Keratinocyte (primary cell): ENCODE measurements around the gene TJP2. TPM values are rescaled to one million over a fixed set of nuclear protein-coding genes. Genes with fewer than 3 reads are reported as not detected.

ENCODE experiments used
- DNase-seq: peaks from one replicate; pipeline ENCODE4 v3.0.0-alpha.2; 2011; ENCODE audit warnings: low read depth, missing footprints, low spot score
- FAIRE-seq: peaks from 2 replicates; lab custom pipeline; 2011; peaks lifted over from hg19 to GRCh38; lab: Jason Lieb, UNC
- H2AFZ ChIP-seq: 2 replicates; pipeline ENCODE4 v1.6.0; 2012; ENCODE audit warnings: low read length, control low read depth, inconsistent platforms; ENCODE audit not compliant: control insufficient read depth
- H3K27ac ChIP-seq: 2 replicates; pipeline ENCODE4 v1.5.1; 2011; ENCODE audit warnings: low read length; ENCODE audit not compliant: control insufficient read depth, insufficient read depth
- H3K27me3 ChIP-seq: 3 replicates; pipeline ENCODE4 v1.6.0; 2011; ENCODE audit warnings: low read length; ENCODE audit not compliant: control insufficient read depth, insufficient read depth; ENCODE audit errors: extremely low read depth
- H3K36me3 ChIP-seq, 2 experiments: 2 replicates in 1 of 2; 3 replicates in 1 of 2; pipeline ENCODE4 v1.5.1; 2011; ENCODE audit warnings: low read length in 2 of 2, mild to moderate bottlenecking in 1 of 2; ENCODE audit not compliant: control insufficient read depth in 2 of 2, insufficient read depth in 2 of 2; ENCODE audit errors: extremely low read depth in 1 of 2
- H3K4me1 ChIP-seq: 3 replicates; pipeline ENCODE4 v1.5.1; 2011; ENCODE audit warnings: low read length; ENCODE audit not compliant: control insufficient read depth, insufficient read depth; ENCODE audit errors: extremely low read depth
- H3K4me2 ChIP-seq: 3 replicates; pipeline ENCODE4 v1.6.0; 2011; ENCODE audit warnings: low read depth, low read length; ENCODE audit not compliant: control insufficient read depth, insufficient read depth; ENCODE audit errors: extremely low read depth
- H3K4me3 ChIP-seq, 3 experiments: fragments of 200-600 bp in 1 of 3; sonication (generic) in 1 of 3; 2 replicates in 2 of 3; 3 replicates in 1 of 3; pipeline ENCODE4 v1.5.1; 2011 to 2016; ENCODE audit warnings: low read length in 3 of 3, mild to moderate bottlenecking in 3 of 3, control low read depth in 2 of 3, inconsistent platforms in 1 of 3, low read depth in 1 of 3, mixed read lengths in 1 of 3, mixed run types in 1 of 3, moderate library complexity in 1 of 3; ENCODE audit not compliant: control insufficient read depth in 2 of 3, insufficient read depth in 2 of 3; ENCODE audit errors: extremely low read depth in 1 of 3
- H3K79me2 ChIP-seq: 2 replicates; pipeline ENCODE4 v1.6.0; 2012; ENCODE audit warnings: low read length; ENCODE audit not compliant: control insufficient read depth, insufficient read depth
- H3K9ac ChIP-seq: 3 replicates; pipeline ENCODE4 v1.6.0; 2011; ENCODE audit warnings: low read length; ENCODE audit not compliant: control insufficient read depth, insufficient read depth; ENCODE audit errors: extremely low read depth
- H3K9me1 ChIP-seq: 3 replicates; pipeline ENCODE4 v1.6.0; 2011; ENCODE audit warnings: low read length; ENCODE audit not compliant: control insufficient read depth, insufficient read depth; ENCODE audit errors: extremely low read depth
- H3K9me3 ChIP-seq: 2 replicates; pipeline ENCODE4 v1.5.1; 2012; ENCODE audit warnings: low read depth, low read length; ENCODE audit not compliant: control insufficient read depth
- H4K20me1 ChIP-seq: 3 replicates; pipeline ENCODE4 v1.6.0; 2011; ENCODE audit warnings: low read length; ENCODE audit not compliant: control insufficient read depth, insufficient read depth; ENCODE audit errors: extremely low read depth
- CTCF ChIP-seq, 3 experiments: IDR thresholded peaks in 1 of 3; conservative IDR thresholded peaks in 1 of 3; optimal IDR thresholded peaks in 1 of 3; 2 replicates in 2 of 3; 3 replicates in 1 of 3; pipeline versions ENCODE3 to v1.5.1; 2011; ENCODE audit warnings: low read length in 3 of 3, mild to moderate bottlenecking in 3 of 3, moderate library complexity in 2 of 3, control low read depth in 1 of 3, inconsistent platforms in 1 of 3; ENCODE audit not compliant: insufficient read depth in 2 of 3; ENCODE audit errors: extremely low read depth in 1 of 3
- EZH2 ChIP-seq: IDR thresholded peaks from one replicate; pipeline ENCODE4 v1.6.1; 2012; ENCODE audit warnings: inconsistent platforms, mild to moderate bottlenecking, low read length, moderate library complexity
- dilution Hi-C: fragments of 300-500 bp; cut with MboI; formaldehyde crosslinking; loops from one replicate; pipeline ENCODE4 v1.7.0; 2020; ENCODE audit warnings: low sequenced_read_pairs; ENCODE audit not compliant: extremely low pct_ligation_motif_present
- polyA plus RNA-seq, 5 experiments: library from polyadenylated mRNA; depleted of rRNA in 3 of 5; stranded (reverse) in 3 of 5; stranded (forward) in 1 of 5; unstranded in 1 of 5; fragments of >200 nt; gene quantifications; 1 replicate in 1 of 5; 2 replicates in 3 of 5; 3 replicates in 1 of 5; pipeline versions ENCODE4 v1.2.1 to v1.2.3, GENCODE V29; 2011 to 2012; ENCODE audit warnings: missing spikeins in 2 of 5, low read depth in 1 of 5, low replicate concordance in 1 of 5

The TJP2 gene
- polyA plus RNA-seq, 1 donor (not counting 4 experiments of a cell fraction or from before 2014, with no cell fraction given) = 74.8 TPM

- H3K27ac ChIP-seq = no peak overlapping the region
- H3K9me3 ChIP-seq = no peaks in the 10 kb centered on the region
- TF ChIP-seq CTCF (optimal IDR thresholded peaks at IDR 0.05 in 1 of 3, IDR thresholded peaks at IDR 0.05 in 1 of 3, conservative IDR thresholded peaks at IDR 0.05 in 1 of 3; ENCODE audit: extremely low read depth in 1 of 3, insufficient read depth in 2 of 3, low read length in 3 of 3) = no peak
- TF ChIP-seq EZH2 = no peak
- no peak overlapping the region for H3K4me2 ChIP-seq
- no peaks in the 10 kb centered on the region for H4K20me1 ChIP-seq
- H3K79me2 ChIP-seq = peaks cover 28% of the 10 kb centered on the region
- DNase-seq (no peak), FAIRE-seq (no peak)
- peaks cover 8 to 14% of the 10 kb centered on the region in 2 experiments for H3K36me3 ChIP-seq
- no peaks in the 10 kb centered on the region for H3K27me3 ChIP-seq
- H2AFZ ChIP-seq = no peak overlapping the region
- no peak overlapping the region for H3K4me3 ChIP-seq
- no peaks in the 10 kb centered on the region for H3K4me1 ChIP-seq
- H3K9me1 ChIP-seq = no peaks in the 10 kb centered on the region
- H3K9ac ChIP-seq = no peak overlapping the region
- dilution Hi-C loops = no loop called here
Measured at GRCh38 chr9:69214939-69215338, 40.9 kb downstream of the TJP2 start.

- Histone ChIP-seq H3K27me3 (no peaks in the 10 kb centered on the region), H3K9me3 (no peaks in the 10 kb centered on the region), H3K4me3 (no peak overlapping the region), H3K4me1 (no peaks in the 10 kb centered on the region), H3K36me3 (peaks cover 8 to 14% of the 10 kb centered on the region in 2 experiments), H3K9ac (no peak overlapping the region), H3K4me2 (no peak overlapping the region), H4K20me1 (no peaks in the 10 kb centered on the region), H3K27ac (no peak overlapping the region), H2AFZ (no peak overlapping the region), H3K79me2 (peaks cover 18% of the 10 kb centered on the region), H3K9me1 (no peaks in the 10 kb centered on the region)
- dilution Hi-C loops = no loop called here
- TF ChIP-seq EZH2 (no peak), CTCF (optimal IDR thresholded peaks at IDR 0.05 in 1 of 3, IDR thresholded peaks at IDR 0.05 in 1 of 3, conservative IDR thresholded peaks at IDR 0.05 in 1 of 3; ENCODE audit: extremely low read depth in 1 of 3, insufficient read depth in 2 of 3, low read length in 3 of 3) (no peak)
- FAIRE-seq = no peak
- no peak for DNase-seq
Measured at GRCh38 chr9:69215774-69216485, 41.9 kb downstream of the TJP2 start.
